ENCODE results near the gene FAM83C.

FAM83C gene

DNA sequence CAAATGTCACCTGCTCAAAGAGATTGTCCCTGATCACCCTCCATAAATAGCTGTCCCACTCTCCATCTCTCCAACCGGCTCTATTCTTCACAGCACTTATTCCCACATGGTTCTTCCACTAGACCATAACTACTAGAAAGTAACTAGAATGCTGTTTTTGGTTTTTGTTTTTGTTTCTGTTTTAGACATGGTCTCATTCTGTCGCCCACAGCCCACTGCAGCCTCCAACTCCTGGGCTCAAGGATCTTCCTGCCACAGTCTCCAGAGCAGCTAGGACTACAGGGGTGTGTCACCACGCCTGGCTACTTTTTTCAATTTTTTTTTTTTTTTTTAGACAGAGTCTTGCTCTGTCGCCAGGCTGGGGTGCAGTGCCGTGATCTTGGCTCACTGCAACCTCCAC, 53.5 kb downstream of the FAM83C start:
- no peak for TF ChIP-seq EZH2phosphoT487 (IDR thresholded peaks at IDR 0.05; ENCODE audit: low read depth)
- Histone ChIP-seq H3K4me2 (ENCODE audit: low read length) (no peak overlapping the region), H3K9me3 (ENCODE audit: insufficient read depth, low read length) (no peaks in the 10 kb centered on the region), H3K4me1 (ENCODE audit: low read length) (no peaks in the 10 kb centered on the region), H3K27ac (ENCODE audit: low read length) (no peak overlapping the region), H3K79me2 (ENCODE audit: low read length) (no peaks in the 10 kb centered on the region), H3K36me3 (replicated peaks; ENCODE audit: low read depth, low read length) (no peaks in the 10 kb centered on the region), H3K27me3 (ENCODE audit: low read depth, low read length) (peaks cover 33% of the 10 kb centered on the region), H3K4me3 (ENCODE audit: low read length) (no peak overlapping the region), H3K9ac (ENCODE audit: low read length) (no peak overlapping the region), H4K20me1 (ENCODE audit: insufficient read depth, low read length) (no peaks in the 10 kb centered on the region), H2AFZ (ENCODE audit: low read depth, low read length) (no peak overlapping the region)

DNA sequence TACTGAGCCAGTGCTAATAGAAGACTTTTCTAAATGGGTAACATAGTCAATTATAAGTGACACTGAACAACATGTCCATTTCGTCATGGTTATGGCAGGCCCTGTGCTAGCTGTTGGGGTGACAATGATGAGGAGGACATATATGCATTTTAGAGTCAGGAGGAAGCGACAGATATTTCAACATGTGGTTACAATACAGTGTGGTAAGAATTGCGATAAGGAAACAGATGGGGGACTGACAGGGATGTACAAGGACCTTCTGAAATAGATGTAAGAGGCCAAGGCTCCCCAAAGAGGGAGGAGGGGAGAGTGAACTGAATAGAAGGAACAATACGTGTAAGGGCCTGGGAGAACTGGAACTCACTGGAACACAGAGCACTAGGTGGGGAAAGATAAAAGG, 54.1 kb downstream of the FAM83C start:
- Histone ChIP-seq H4K20me1 (ENCODE audit: insufficient read depth, low read length) (no peaks in the 10 kb centered on the region), H3K27ac (ENCODE audit: low read length) (no peak overlapping the region), H3K4me2 (ENCODE audit: low read length) (no peak overlapping the region), H3K36me3 (replicated peaks; ENCODE audit: low read depth, low read length) (no peaks in the 10 kb centered on the region), H3K9me3 (ENCODE audit: insufficient read depth, low read length) (no peaks in the 10 kb centered on the region), H3K4me3 (ENCODE audit: low read length) (no peak overlapping the region), H2AFZ (ENCODE audit: low read depth, low read length) (no peak overlapping the region), H3K27me3 (ENCODE audit: low read depth, low read length) (peaks cover 31% of the 10 kb centered on the region), H3K79me2 (ENCODE audit: low read length) (no peaks in the 10 kb centered on the region), H3K9ac (ENCODE audit: low read length) (no peak overlapping the region), H3K4me1 (ENCODE audit: low read length) (no peaks in the 10 kb centered on the region)
- TF ChIP-seq EZH2phosphoT487 (IDR thresholded peaks at IDR 0.05; ENCODE audit: low read depth), result no peak
- TF ChIP-seq, protein P1, sequence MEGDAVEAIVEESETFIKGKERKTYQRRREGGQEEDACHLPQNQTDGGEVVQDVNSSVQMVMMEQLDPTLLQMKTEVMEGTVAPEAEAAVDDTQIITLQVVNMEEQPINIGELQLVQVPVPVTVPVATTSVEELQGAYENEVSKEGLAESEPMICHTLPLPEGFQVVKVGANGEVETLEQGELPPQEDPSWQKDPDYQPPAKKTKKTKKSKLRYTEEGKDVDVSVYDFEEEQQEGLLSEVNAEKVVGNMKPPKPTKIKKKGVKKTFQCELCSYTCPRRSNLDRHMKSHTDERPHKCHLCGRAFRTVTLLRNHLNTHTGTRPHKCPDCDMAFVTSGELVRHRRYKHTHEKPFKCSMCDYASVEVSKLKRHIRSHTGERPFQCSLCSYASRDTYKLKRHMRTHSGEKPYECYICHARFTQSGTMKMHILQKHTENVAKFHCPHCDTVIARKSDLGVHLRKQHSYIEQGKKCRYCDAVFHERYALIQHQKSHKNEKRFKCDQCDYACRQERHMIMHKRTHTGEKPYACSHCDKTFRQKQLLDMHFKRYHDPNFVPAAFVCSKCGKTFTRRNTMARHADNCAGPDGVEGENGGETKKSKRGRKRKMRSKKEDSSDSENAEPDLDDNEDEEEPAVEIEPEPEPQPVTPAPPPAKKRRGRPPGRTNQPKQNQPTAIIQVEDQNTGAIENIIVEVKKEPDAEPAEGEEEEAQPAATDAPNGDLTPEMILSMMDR (IDR thresholded peaks at IDR 0.05; ENCODE audit: low read depth, low read length), result no peak

DNA sequence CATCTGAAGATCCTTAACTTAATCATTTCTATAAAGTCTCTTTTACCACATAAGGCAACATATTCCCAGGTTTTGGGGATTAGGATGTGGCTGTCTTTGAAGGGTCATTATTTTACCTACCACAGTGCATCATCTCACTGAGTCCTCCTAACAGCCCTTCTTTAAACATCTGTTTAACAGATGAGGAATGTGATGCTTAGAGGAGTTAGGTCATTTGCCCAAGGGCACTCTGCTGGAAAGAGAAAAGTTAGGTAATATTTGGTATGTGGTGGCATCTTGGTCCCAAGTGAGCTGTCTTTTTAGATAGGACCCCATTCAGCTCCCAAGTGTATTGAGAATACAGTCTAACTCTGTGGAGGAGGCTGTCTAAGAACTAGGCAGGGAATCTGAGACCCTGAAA, 54.7 kb downstream of the FAM83C start:
- Histone ChIP-seq H3K9ac (ENCODE audit: low read length) (no peak overlapping the region), H3K27ac (ENCODE audit: low read length) (no peak overlapping the region), H2AFZ (ENCODE audit: low read depth, low read length) (no peak overlapping the region), H3K79me2 (ENCODE audit: low read length) (no peaks in the 10 kb centered on the region), H3K4me1 (ENCODE audit: low read length) (no peaks in the 10 kb centered on the region), H4K20me1 (ENCODE audit: insufficient read depth, low read length) (no peaks in the 10 kb centered on the region), H3K9me3 (ENCODE audit: insufficient read depth, low read length) (no peaks in the 10 kb centered on the region), H3K36me3 (replicated peaks; ENCODE audit: low read depth, low read length) (no peaks in the 10 kb centered on the region), H3K27me3 (ENCODE audit: low read depth, low read length) (peaks cover 31% of the 10 kb centered on the region), H3K4me3 (ENCODE audit: low read length) (no peak overlapping the region), H3K4me2 (ENCODE audit: low read length) (no peak overlapping the region)
- TF ChIP-seq, protein P1 (IDR thresholded peaks at IDR 0.05; ENCODE audit: low read depth, low read length), result no peak
- TF ChIP-seq EZH2phosphoT487 (IDR thresholded peaks at IDR 0.05; ENCODE audit: low read depth), result no peak

DNA sequence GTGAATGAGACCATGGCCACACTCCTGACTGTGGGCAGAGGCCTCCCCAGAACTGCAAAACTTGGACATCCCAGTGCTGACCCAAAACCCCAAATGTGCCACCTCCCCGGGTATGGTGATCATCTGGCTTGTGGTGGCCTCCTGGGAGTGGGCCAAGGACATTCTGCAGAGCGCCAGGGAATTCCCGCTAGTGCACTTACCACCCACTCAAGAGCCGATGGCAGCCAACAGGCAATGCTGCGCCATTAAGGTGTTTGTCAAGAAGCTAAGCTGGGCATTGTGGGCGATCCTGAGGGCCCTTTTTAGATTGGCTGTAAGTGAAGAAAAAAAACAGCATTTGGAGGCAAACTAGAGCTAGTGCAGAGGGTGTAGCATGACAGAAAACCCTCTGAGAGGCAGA, 56.3 kb downstream of the FAM83C start:
- Histone ChIP-seq H3K9ac (ENCODE audit: low read length) (no peak overlapping the region), H3K4me1 (ENCODE audit: low read length) (no peaks in the 10 kb centered on the region), H3K4me3 (ENCODE audit: low read length) (no peak overlapping the region), H2AFZ (ENCODE audit: low read depth, low read length) (no peak overlapping the region), H3K36me3 (replicated peaks; ENCODE audit: low read depth, low read length) (no peaks in the 10 kb centered on the region), H3K4me2 (ENCODE audit: low read length) (no peak overlapping the region), H3K9me3 (ENCODE audit: insufficient read depth, low read length) (no peaks in the 10 kb centered on the region), H3K27ac (ENCODE audit: low read length) (no peak overlapping the region), H3K27me3 (ENCODE audit: low read depth, low read length) (peaks cover 25% of the 10 kb centered on the region), H3K79me2 (ENCODE audit: low read length) (no peaks in the 10 kb centered on the region), H4K20me1 (ENCODE audit: insufficient read depth, low read length) (no peaks in the 10 kb centered on the region)
- TF ChIP-seq, protein P1 (IDR thresholded peaks at IDR 0.05; ENCODE audit: low read depth, low read length), result no peak
- TF ChIP-seq EZH2phosphoT487 (IDR thresholded peaks at IDR 0.05; ENCODE audit: low read depth), result no peak

Measured in OCI-LY3 (cell line).